GM19351 (cell line): ENCODE results near the gene COPS8.
A peak's percentile ranks its signal among the peaks of the same experiment; 100 is the strongest.

ENCODE experiments used
- ATAC-seq: cut with Tn5 transposase; IDR thresholded peaks from one replicate; pipeline ENCODE4 v1.9.1; 2021; ENCODE audit warnings: mild to moderate bottlenecking, moderate library complexity; ENCODE audit not compliant: unreplicated experiment

Gene COPS8

GRCh38 chr2:237064203-237065070, 21.3 kb upstream of the COPS8 start:
- ATAC-seq, result no peak

GRCh38 chr2:237065071-237065377, 20.7 kb upstream of the COPS8 start:
- no peak for ATAC-seq

GRCh38 chr2:237066396-237066795, 19.3 kb upstream of the COPS8 start:
- no peak for ATAC-seq

- no peak for ATAC-seq
Observed at GRCh38 chr2:237068005-237068576, 17.6 kb upstream of the COPS8 start.

- peak; percentile 51 for ATAC-seq
Observed at GRCh38 chr2:237072067-237072931, 13.4 kb upstream of the COPS8 start.

- no peak for ATAC-seq
Observed at GRCh38 chr2:237073552-237073951, 12.1 kb upstream of the COPS8 start.

- ATAC-seq, result no peak
Observed at GRCh38 chr2:237074211-237074993, 11.3 kb upstream of the COPS8 start.

GRCh38 chr2:237075749-237076599, 9.7 kb upstream of the COPS8 start:
- ATAC-seq, result no peak

- no peak for ATAC-seq
Observed at GRCh38 chr2:237081596-237081995, 4.1 kb upstream of the COPS8 start.

- ATAC-seq, result no peak
Observed at GRCh38 chr2:237083026-237083425, 2.7 kb upstream of the COPS8 start.

GRCh38 chr2:237084444-237084843, 1.2 kb upstream of the COPS8 start:
- ATAC-seq, result no peak

- no peak for ATAC-seq
Observed at GRCh38 chr2:237090906-237091305, 5.2 kb downstream of the COPS8 start.

- no peak for ATAC-seq
Observed at GRCh38 chr2:237091779-237092436, 6.2 kb downstream of the COPS8 start.

GRCh38 chr2:237092506-237092905, 6.8 kb downstream of the COPS8 start:
- no peak for ATAC-seq

- no peak for ATAC-seq
Observed at GRCh38 chr2:237092920-237093781, 7.5 kb downstream of the COPS8 start.

GRCh38 chr2:237096201-237096600, 10.5 kb downstream of the COPS8 start:
- no peak for ATAC-seq

- no peak for ATAC-seq
Observed at GRCh38 chr2:237096911-237097310, 11.2 kb downstream of the COPS8 start.

GRCh38 chr2:237097326-237097910, 11.7 kb downstream of the COPS8 start:
- ATAC-seq, result no peak
